ENCODE results near the gene CDH4. TPM values are rescaled to one million over a fixed set of nuclear protein-coding genes. Genes with fewer than 3 reads are reported as not detected.

Gene CDH4
- total and polyA plus RNA-seq, 9 of the 15 experiments (the other 6 are each of a cell fraction or from before 2014, with no cell fraction given): 0.04 TPM; not detected in 8

- ATAC-seq: no peak
- Histone ChIP-seq H2AFZ (ENCODE audit: low read depth, low read length) (no peak overlapping the region), H3K4me2 (ENCODE audit: insufficient read depth, low read length) (no peak overlapping the region), H3K27ac (ENCODE audit: extremely low read depth, low read depth, low read length) (no peak overlapping the region), H3K9me1 (ENCODE audit: control insufficient read depth, insufficient read depth, low read length) (no peaks in the 10 kb centered on the region), H3K4me3 (no peak overlapping the region), H3K4me1 (replicated peaks in 1 of 2; ENCODE audit: control insufficient read depth in 2 of 2, insufficient read depth in 2 of 2, low read length in 2 of 2) (peaks cover 0 to 8% of the 10 kb centered on the region in 2 experiments; a peak in 2 of 5 replicates), H3K27me3 (ENCODE audit: control insufficient read depth in 2 of 2, insufficient read depth in 2 of 2, low read length in 2 of 2) (peaks cover 63 to 91% of the 10 kb centered on the region in 2 experiments), H4K20me1 (replicated peaks; ENCODE audit: control insufficient read depth, insufficient read depth, low read length) (peaks cover 10% of the 10 kb centered on the region; the same call in 1 of the 2 replicates), H3K79me2 (ENCODE audit: control insufficient read depth, insufficient read depth, low read length) (no peaks in the 10 kb centered on the region), H3K36me3 (ENCODE audit: control insufficient read depth, insufficient read depth, low read length) (no peaks in the 10 kb centered on the region), H3K9ac (ENCODE audit: insufficient read depth in 1 of 2, low read depth in 2 of 2, low read length in 2 of 2) (no peak overlapping the region), H3K9me3 (replicated peaks; ENCODE audit: control insufficient read depth, insufficient read depth, low read depth, low read length) (no peaks in the 10 kb centered on the region)
- under 1% methylated on average over 16 of the region's 16 CpGs for WGBS (ENCODE audit: insufficient coverage, low coverage, missing lambda C conversion rate)
- POLR2A ChIA-PET: no interaction called here
- in situ Hi-C loops (cut with MboI): no loop called here
- intact Hi-C loops (cut with micrococcal nuclease): no loop called here
- FAIRE-seq: no peak
- TF ChIP-seq ZNF77 (CRISPR knock-in tag; IDR thresholded peaks at IDR 0.05): no peak
- no peak for TF ChIP-seq TFAM (CRISPR knock-in tag; conservative IDR thresholded peaks at IDR 0.05)
- TF ChIP-seq EHMT2 (IDR thresholded peaks at IDR 0.05): no peak
- TF ChIP-seq ZNF444 (CRISPR knock-in tag; IDR thresholded peaks at IDR 0.05): no peak
- TF ChIP-seq ZNF586 (CRISPR knock-in tag; conservative IDR thresholded peaks at IDR 0.05): no peak
- no peak for TF ChIP-seq RREB1 (CRISPR knock-in tag; IDR thresholded peaks at IDR 0.05)
- TF ChIP-seq CHD2 (IDR thresholded peaks at IDR 0.05; ENCODE audit: low read depth, low read length): no peak
- CTCF ChIA-PET (ENCODE audit: low intra/inter-chr PET ratio): no interaction called here
- no TSS peak for BruUV-seq (replicated peaks)
- DNase-seq (ENCODE audit: extremely low read depth in 1 of 4, low spot score in 3 of 4): no peak
Observed at GRCh38 chr20:61806314-61806713, 554.3 kb downstream of the CDH4 start.
